MG63 (cell line): ENCODE data around the gene ADGRD2. TPM values are rescaled to one million over a fixed set of nuclear protein-coding genes. Genes with fewer than 3 reads are reported as not detected.
"Not testable (repeated sequence)": the region's sequence is repeated elsewhere in the genome, so short reads cannot be mapped to it uniquely, and the experiment has no call there.

ENCODE experiments used
- DNase-seq: peaks from one replicate; pipeline ENCODE4 v3.0.0-alpha.2; 2020
- H3K27me3 ChIP-seq: fragments of 250-450 bp; sonication (Bioruptor Pico); 2 replicates; pipeline ENCODE4 v1.5.1; 2020; ENCODE audit warnings: mild to moderate bottlenecking, moderate library complexity
- H3K36me3 ChIP-seq: fragments of 250-450 bp; sonication (Bioruptor Pico); 2 replicates; pipeline ENCODE4 v1.5.1; 2020; ENCODE audit warnings: mild to moderate bottlenecking, moderate library complexity
- H3K4me3 ChIP-seq: fragments of 250-450 bp; sonication (Bioruptor Pico); 2 replicates; pipeline ENCODE4 v1.5.1; 2020; ENCODE audit warnings: mild to moderate bottlenecking, moderate library complexity
- H3K9me3 ChIP-seq: fragments of 250-450 bp; sonication (Bioruptor Pico); 2 replicates; pipeline ENCODE4 v1.5.1; 2020; ENCODE audit warnings: mild to moderate bottlenecking, moderate library complexity
- total RNA-seq: library from RNA; depleted of rRNA; stranded (reverse); fragments of >200 nt; shearing (Covaris generic); gene quantifications from 2 replicates; pipeline ENCODE4 v1.2.3, GENCODE V29; 2014; ENCODE audit warnings: low replicate concordance; rRNA removed

The ADGRD2 gene
- total RNA-seq, result not detected in 2 replicates

- Histone ChIP-seq H3K9me3 (no peaks in the 10 kb centered on the region), H3K27me3 (no peaks in the 10 kb centered on the region), H3K36me3 (no peaks in the 10 kb centered on the region), H3K4me3 (no peak within 1 kb of the TSS)
- DNase-seq, result no peak
Measured at GRCh38 chr9:124450241-124450924, at the start of gene ADGRD2. Gene ADGRD2 (plus strand): TSS chr9:124450451. CDS start chr9:124451667, 1,216 bp downstream.

- H3K27me3 ChIP-seq, result peaks cover 2% of the 10 kb centered on the region; the same call in 1 of the 2 replicates
- H3K36me3 ChIP-seq, result peaks cover 77% of the 10 kb centered on the region
- H3K4me3 ChIP-seq, result no peak overlapping the region
- H3K9me3 ChIP-seq, result no peaks in the 10 kb centered on the region
- no peak for DNase-seq
Measured at GRCh38 chr9:124403246-124403645, 47.0 kb upstream of the ADGRD2 start.

GRCh38 chr9:124409410-124409809 is 40.8 kb upstream of the ADGRD2 start:
- H3K36me3 ChIP-seq, result peaks cover 92% of the 10 kb centered on the region
- DNase-seq, result no peak
- no peak overlapping the region for H3K4me3 ChIP-seq
- no peaks in the 10 kb centered on the region for H3K27me3 ChIP-seq
- H3K9me3 ChIP-seq, result no peaks in the 10 kb centered on the region

GRCh38 chr9:124410321-124410913 is 39.8 kb upstream of the ADGRD2 start:
- no peaks in the 10 kb centered on the region for H3K9me3 ChIP-seq
- DNase-seq, result no peak
- H3K36me3 ChIP-seq, result peaks cover 92% of the 10 kb centered on the region
- H3K27me3 ChIP-seq, result no peaks in the 10 kb centered on the region
- H3K4me3 ChIP-seq, result no peak overlapping the region

DNA sequence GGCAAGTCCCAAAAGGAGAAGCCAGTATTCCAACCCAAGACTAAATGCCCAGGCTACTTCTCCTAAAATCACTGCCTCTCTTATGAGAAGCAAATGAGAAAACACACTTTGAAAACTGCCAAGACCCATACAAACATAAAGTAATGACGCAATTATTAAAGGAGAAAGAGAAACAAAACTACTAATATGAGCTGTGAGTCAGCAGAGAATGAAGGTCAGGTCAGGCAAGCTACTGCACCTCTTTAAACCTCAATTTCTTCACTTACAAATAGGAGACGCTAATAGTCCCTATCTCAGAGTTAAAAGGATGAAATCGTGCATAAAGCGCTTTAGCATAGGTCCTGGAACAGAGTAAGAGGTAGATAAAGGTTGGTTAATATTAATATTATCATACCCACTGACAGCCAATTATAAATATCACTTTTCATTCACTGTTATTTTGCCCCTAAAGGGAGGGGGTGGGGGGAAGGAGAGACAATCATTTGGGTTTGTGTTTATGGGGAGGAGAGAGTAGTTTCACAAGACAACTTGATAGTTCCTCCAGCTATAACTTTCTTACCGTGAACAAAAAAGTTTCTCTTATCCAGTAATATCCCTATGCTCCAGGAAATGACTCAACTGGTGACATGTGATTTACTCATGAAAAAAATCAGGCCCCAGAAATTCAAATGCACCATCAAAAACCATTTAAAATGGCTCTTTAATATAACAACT is 38.6 kb upstream of the ADGRD2 start:
- no peaks in the 10 kb centered on the region for H3K27me3 ChIP-seq
- peak overlapping the region; percentile 24 for H3K4me3 ChIP-seq
- no peak for DNase-seq
- peaks cover 82% of the 10 kb centered on the region for H3K36me3 ChIP-seq
- peaks cover 5% of the 10 kb centered on the region for H3K9me3 ChIP-seq

DNA sequence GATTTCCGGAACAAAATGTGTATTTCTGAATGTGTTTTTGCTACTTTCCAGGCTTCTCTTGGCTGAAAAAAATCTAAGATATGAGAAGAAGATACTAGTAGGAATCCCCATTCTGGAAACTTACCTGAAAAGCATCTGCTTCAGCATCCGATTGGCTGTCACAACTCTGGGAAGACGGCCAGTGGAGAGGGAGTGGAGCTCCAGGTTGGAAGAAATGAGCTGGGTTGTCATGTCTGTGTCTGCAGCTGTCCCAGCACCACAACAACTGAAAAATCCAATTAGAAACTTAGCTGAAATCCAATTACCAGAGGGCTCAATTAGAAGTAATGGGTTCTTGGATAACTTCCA is 38.0 kb upstream of the ADGRD2 start:
- Histone ChIP-seq H3K36me3 (peaks cover 76% of the 10 kb centered on the region), H3K27me3 (no peaks in the 10 kb centered on the region), H3K4me3 (no peak overlapping the region; the same call in 1 of the 2 replicates), H3K9me3 (peaks cover 5% of the 10 kb centered on the region)
- peak; percentile 28 for DNase-seq

- DNase-seq, result no peak
- Histone ChIP-seq H3K27me3 (no peaks in the 10 kb centered on the region), H3K36me3 (peaks cover 52% of the 10 kb centered on the region), H3K9me3 (peaks cover 5% of the 10 kb centered on the region), H3K4me3 (peak overlapping the region; percentile 94)
Measured at GRCh38 chr9:124414612-124415011, 35.6 kb upstream of the ADGRD2 start.

DNA sequence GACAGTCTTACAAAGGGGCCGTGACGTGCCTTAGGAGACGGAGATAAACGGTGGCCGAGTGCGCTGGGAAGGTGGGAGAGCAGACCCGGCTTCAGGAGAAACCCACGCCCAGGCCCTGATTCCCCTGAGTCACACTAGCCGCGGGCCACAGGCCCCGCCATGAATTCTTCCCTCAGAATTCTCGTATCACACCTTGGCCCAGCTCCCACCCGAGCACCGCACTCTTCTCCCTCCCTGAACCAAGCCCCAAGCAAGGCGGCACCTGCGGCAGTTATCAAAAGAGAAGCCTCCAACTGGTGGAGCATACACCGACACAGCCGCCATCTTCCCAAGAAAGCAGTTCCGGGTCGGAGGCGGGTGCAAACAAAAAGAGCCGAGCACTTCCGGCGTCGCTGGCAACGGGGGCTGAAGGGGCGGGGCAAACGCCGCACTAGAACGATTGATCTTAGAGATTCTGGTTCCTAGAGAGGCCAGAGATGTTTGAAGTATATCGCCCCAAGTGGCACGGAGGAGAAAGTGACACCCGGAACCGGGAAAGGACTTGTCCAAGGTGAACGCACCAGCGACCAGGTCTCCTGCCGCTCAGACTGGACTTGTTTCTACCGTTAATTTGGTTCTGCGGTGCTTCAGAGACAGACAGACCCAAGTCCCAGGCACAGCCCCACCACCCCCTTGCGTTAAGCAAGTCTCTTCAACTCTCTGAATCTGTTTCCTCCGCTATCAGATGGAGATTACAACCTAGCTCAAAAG is 35.0 kb upstream of the ADGRD2 start, which contains the start of gene PSMB7:
Gene PSMB7 (minus strand): TSS at position 341 of the 750 bp plus-strand sequence. CDS start 17 bp downstream, at position 324.
- Histone ChIP-seq H3K4me3 (peak within 1 kb of the TSS; percentile 94), H3K9me3 (peaks cover 5% of the 10 kb centered on the region), H3K27me3 (no peaks in the 10 kb centered on the region), H3K36me3 (peaks cover 47% of the 10 kb centered on the region)
- peak; percentile 93 for DNase-seq

DNA sequence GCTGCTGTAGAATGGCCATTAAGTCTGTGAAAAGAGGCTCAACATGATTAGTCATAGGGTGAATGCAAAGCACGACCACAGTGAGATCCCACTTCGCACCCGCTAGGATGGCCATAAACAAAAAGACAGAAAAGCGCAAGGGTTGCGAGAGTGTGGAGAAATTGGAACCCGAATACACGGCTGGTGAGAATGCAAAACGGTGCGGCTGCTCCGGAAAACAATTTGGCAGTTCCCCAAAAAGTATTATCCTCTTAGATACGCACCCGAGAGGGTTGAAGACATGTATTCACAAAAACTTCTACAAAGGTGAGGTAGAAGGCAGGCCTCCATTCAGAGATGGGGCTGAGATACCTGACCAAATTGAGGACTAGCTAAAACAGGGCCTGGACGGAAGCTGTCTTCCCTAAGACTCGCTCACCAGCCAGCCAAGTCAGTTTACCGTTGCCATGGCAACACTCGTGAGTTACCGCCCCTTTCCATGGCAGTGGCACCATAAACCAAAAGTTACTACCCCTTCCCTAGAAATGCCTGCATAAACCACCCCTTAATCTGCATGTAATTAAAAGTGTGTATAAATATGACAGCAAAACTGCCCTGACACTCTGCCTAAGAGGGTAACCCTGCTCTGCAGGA is 34.3 kb upstream of the ADGRD2 start:
- H3K27me3 ChIP-seq, result no peaks in the 10 kb centered on the region
- DNase-seq, result no peak
- H3K9me3 ChIP-seq, result peaks cover 5% of the 10 kb centered on the region
- H3K36me3 ChIP-seq, result peaks cover 40% of the 10 kb centered on the region
- H3K4me3 ChIP-seq, result peak overlapping the region; percentile 94

DNA sequence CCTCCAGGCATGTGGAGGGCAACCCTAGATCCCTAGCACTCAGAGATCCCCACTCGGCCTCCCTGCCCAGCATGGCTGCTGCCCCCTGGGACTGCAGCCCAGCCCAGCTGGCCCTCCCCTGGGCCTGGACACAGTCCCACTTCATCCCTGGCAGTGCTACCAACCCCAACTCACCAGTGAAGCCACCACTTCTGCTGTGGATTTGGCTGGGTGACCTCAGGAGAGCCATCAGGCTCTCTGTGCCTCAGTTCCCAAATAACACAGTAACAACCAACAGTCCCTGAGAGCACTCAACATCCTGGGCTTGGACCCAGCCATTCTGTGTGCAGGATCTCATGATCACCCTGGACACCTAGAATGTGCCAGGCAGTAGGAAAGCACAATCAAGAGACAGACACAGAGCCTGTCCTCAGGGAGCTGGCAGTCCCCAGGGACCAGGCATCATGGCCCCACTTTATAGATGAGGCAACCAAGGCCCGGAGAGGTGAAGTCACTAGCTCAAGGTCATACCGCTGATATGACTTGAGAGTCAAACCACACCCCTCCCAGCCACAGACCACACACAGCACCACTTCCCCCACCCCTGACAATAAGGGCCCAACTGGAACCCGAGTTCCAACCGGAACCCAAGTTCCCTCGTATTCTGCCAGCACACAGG is 30.3 kb upstream of the ADGRD2 start:
- Histone ChIP-seq H3K4me3 (no peak overlapping the region), H3K27me3 (no peaks in the 10 kb centered on the region), H3K9me3 (peaks cover 5% of the 10 kb centered on the region), H3K36me3 (peaks cover 2% of the 10 kb centered on the region)
- no peak for DNase-seq

- DNase-seq, result no peak
- Histone ChIP-seq H3K27me3 (no peaks in the 10 kb centered on the region), H3K36me3 (no peaks in the 10 kb centered on the region), H3K4me3 (no peak overlapping the region), H3K9me3 (no peaks in the 10 kb centered on the region)
Measured at GRCh38 chr9:124420991-124421543, 29.2 kb upstream of the ADGRD2 start.

DNA sequence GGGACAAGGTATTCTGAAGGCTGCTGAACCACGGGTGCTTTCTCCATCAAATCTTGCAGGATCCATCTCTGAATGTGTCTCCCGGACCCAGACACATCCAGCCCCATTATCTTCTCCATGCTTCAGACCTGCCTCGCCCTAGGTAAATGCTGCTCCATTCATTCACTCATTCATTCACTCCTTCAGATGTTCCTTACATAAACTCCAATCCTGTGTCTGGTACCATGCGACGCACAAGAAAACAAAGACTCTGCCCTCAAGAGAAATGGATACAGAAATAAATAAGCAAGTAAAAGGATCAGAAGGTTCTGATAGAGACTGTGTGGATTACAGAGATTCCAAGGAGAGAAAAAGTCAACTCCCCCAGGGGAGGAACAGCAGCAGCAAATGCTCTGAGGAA is 27.1 kb upstream of the ADGRD2 start:
- no peak for DNase-seq
- H3K36me3 ChIP-seq, result no peaks in the 10 kb centered on the region
- H3K9me3 ChIP-seq, result no peaks in the 10 kb centered on the region
- no peak overlapping the region for H3K4me3 ChIP-seq
- no peaks in the 10 kb centered on the region for H3K27me3 ChIP-seq

DNA sequence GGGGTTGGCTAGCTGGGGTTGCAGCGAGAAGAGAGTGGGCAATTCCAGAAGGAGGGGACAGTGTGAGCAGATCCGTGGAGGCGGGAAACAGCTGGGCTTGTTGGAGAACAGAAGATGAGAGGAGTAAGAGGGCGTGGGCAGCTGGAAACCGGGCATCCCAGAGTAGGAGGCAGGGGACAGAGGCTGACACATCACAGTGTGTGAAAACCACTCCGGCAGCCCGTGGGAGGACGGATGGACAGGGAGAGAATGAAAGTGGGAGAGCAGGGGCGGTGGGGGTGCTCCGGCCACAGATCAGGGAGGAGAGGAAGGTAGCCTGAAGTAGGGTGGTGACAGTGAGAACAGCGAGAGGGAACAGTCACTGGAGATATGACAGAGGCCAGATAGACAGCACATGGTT is 26.7 kb upstream of the ADGRD2 start:
- H3K9me3 ChIP-seq, result no peaks in the 10 kb centered on the region
- H3K27me3 ChIP-seq, result no peaks in the 10 kb centered on the region
- H3K36me3 ChIP-seq, result no peaks in the 10 kb centered on the region
- H3K4me3 ChIP-seq, result no peak overlapping the region
- no peak for DNase-seq

DNA sequence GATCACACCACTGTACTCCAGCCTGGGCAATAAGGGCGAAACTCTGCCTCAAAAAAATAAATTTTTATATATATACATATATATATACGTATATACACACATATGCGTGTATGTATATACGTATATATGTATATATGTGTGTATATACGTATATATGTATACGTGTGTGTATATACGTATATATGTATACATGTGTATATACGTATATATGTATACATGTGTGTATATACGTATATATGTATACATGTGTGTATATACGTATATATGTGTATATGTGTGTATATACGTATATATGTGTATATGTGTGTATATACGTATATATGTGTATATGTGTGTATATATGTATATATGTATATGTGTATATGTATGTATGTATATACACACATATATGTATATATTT is 24.5 kb upstream of the ADGRD2 start:
- H3K4me3 ChIP-seq, H3K9me3 ChIP-seq, H3K27me3 ChIP-seq, DNase-seq, H3K36me3 ChIP-seq: not testable (repeated sequence)

DNA sequence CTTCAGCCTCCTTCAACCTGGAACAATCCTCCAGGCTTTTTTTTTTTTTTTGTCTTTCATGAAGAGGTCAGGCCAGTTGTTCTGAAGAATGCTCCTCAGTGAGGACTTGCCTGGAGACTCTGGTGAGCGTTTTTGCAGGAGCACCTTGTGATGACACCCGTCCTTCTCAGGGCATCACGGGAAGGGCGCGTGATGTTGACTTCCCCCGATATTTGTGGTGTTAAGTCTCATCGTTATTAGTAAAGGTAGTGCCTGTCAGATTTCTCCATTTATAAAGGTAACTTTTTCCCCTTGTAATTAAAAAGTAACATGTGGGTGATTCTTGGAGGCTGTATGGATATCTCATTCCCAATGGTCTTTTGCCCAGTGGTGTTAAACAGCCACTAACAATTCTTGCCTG is 23.9 kb upstream of the ADGRD2 start:
- H3K27me3 ChIP-seq, result no peaks in the 10 kb centered on the region
- H3K36me3 ChIP-seq, result no peaks in the 10 kb centered on the region
- no peak overlapping the region for H3K4me3 ChIP-seq
- no peak for DNase-seq
- H3K9me3 ChIP-seq, result no peaks in the 10 kb centered on the region

- no peaks in the 10 kb centered on the region for H3K9me3 ChIP-seq
- DNase-seq, result no peak
Measured at GRCh38 chr9:124427281-124427680, 23.0 kb upstream of the ADGRD2 start.

More at GRCh38 chr9:124427281-124427680, 23.0 kb upstream of the ADGRD2 start:
- Histone ChIP-seq H3K27me3 (no peaks in the 10 kb centered on the region), H3K36me3 (no peaks in the 10 kb centered on the region), H3K4me3 (no peak overlapping the region)
